GM21786 (cell line): ENCODE results near the gene KCNT2.

ENCODE experiments used
- ATAC-seq: cut with Tn5 transposase; IDR thresholded peaks from one replicate; pipeline ENCODE4 v1.9.1; 2021; ENCODE audit not compliant: unreplicated experiment

Gene KCNT2

GRCh38 chr1:196450143-196451095 is 157.8 kb downstream of the KCNT2 start:
- no peak for ATAC-seq

GRCh38 chr1:196449460-196449859 is 158.8 kb downstream of the KCNT2 start:
- no peak for ATAC-seq

- ATAC-seq = no peak
Observed at GRCh38 chr1:196445775-196446174, 162.5 kb downstream of the KCNT2 start.

DNA sequence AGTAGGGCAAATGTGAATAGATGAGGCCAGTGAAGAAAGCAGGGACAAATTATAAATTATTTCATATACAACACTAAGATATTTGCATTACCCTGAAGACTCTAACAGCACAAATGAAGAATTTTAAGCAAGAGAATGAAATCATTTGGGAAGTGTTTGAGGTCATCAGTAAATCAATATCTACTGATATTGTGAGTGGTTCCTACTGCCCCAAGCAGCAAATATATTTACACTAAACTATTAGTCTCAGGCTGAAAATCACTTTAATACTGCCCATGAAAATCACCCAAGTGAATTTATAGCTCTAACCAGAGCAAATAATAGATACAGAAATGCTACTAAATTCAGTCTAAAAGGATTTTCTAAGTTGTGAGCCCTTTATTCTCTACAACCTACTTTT is 163.6 kb downstream of the KCNT2 start:
- ATAC-seq = no peak

DNA sequence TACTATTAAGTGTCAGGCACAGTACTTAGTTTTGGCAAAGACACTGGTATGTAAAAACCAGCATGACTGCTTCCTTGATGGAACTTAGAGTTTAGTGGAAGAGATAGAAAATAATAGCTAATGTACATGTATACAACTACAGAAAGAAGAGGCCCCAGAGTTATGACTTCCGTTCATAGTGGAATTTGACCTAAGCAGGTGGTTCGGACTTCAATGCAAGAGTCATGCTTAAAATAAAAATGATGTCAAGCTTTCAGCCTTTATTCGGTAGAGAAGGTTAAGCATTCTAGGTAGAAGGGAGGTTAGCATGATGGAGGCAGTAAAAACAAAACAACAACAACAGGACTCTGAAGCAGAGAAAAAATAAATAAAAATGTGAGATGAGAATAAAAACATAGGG is 165.9 kb downstream of the KCNT2 start:
- no peak for ATAC-seq

DNA sequence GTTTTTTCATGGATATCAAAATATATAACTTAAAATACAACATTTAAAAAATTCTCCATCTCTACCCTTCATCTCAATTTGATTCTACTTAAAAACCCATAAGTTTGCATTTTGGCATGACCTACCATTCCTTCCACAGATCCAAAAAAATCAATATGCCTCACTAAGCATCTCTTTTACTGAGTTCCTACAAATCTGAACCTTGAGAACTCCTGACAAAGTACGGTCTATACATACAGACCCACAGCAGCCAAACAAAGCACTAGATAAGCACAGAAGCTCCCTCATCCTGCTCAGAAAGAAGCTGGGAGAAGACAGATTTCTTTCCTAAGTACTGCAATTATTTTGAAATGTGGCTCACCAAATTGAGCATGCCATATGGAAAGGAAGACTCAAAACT is 167.5 kb downstream of the KCNT2 start:
- ATAC-seq = no peak

- no peak for ATAC-seq
Observed at GRCh38 chr1:196438329-196438728, 169.9 kb downstream of the KCNT2 start.

DNA sequence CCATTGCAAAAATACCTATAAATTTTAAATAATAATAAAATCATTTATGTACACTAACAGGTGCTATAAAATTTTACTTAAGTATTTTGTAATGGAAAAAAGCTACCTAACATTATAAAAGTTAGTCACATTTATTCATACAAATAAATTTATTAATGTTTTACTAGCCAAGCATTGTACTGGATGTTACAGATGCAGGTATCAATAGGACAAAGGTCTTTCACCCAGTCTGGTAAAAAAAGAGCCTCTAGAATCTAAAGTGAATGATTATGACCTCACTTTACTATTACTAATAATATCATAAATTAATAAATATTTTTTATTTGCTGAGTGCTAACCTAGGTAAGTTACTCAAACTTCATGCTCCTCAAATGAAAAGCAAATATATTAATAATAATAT is 170.6 kb downstream of the KCNT2 start:
- ATAC-seq = no peak

DNA sequence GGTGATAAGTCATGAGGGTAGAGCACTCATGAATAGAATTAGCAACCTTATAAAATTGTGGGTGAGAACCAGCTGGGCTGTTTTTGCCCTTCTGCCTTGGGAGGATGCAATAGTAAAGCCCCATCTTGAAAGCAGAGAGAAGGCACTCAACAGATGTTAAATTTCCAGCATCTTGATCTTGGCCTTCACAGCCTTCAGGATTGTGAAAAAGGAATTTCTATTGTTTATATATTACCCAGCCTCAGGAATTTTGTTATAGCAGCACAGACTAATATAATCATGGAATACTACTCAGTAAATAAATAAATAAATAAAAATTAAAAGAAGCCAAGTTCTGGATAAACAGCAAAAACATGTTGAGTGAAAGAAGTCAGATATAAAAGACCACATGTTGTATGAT is 175.2 kb downstream of the KCNT2 start:
- no peak for ATAC-seq

GRCh38 chr1:196427976-196428734 is 180.1 kb downstream of the KCNT2 start:
- no peak for ATAC-seq

DNA sequence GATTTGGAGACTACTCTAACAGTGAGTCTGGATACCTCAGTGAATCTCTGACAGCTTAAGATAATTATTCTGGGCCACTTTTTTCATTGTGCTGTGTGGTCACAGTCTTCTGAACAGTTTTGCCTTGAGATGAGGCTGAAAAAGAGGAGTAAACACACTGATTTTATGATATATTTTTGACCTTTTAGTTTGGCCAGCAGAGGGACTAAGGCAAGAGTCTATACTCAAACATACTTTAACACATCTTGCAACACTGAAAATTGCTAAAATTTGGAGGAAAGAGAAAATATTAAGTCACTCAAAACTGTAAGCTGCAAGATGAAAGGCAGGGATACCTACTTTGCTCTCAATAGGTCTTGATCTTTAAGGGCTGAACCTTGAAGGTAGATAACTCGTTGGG is 182.7 kb downstream of the KCNT2 start:
- no peak for ATAC-seq

GRCh38 chr1:196423612-196424011 is 184.6 kb downstream of the KCNT2 start:
- ATAC-seq = no peak

GRCh38 chr1:196418772-196419171 is 189.5 kb downstream of the KCNT2 start:
- ATAC-seq = no peak

DNA sequence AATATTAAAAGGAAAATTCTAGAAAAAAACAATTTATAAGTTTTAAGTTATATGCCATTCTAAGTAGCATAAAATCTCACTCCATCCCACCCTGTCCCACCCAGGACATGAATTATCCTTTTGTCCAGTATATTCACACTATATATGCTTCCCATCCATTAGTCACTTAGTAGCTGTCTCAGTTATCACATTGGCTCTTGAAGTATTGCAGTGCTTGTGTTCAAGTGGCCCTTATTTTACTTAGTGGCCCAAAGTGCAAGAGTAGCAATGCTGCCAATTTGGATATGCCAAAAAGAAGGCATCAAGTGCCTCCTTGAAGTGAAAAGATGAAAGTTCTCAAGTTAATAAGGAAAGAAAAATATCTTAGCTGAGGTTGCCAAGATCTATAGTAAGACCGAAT is 192.3 kb downstream of the KCNT2 start:
- no peak for ATAC-seq

- no peak for ATAC-seq
Observed at GRCh38 chr1:196412326-196412725, 195.9 kb downstream of the KCNT2 start.

DNA sequence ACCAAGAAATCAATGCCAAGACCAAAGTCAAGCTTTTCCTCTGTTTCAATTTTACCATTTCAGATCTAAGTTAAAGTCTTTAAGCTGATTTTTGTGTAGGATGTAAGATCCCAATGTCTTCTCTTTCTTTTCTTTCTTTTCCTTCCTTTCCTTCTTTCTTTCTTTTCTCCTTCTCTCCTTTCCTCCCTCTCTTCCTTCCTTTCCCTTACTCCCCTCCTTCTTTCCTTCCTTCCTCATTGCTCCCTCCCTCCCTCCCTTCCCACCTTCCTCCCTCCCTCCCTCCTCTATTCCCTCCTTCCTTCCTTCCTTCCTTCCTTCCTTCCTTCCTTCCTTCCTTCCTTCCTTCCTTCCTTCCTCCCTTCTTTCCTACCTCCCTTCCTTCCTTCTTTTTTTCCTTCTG is 197.5 kb downstream of the KCNT2 start:
- ATAC-seq = no peak

DNA sequence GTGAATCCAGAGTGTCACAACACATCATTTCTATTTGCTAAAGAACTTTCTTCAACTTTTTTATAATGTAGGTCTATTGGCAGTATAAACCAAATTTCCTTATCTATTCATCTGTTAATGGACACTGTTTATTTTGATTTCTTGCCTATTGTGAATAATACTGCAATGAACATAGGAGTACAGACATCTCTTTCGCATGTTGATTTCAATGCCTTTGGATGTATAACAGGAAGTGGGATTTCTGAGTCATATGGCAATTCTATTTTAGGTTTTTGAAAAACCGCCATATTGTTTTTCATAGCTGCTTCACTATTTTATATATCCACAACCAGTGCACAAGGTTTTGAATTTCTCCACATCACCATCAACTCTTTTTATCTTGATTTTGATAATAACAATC is 198.7 kb downstream of the KCNT2 start:
- ATAC-seq = no peak

- no peak for ATAC-seq
Observed at GRCh38 chr1:196407358-196408051, 200.7 kb downstream of the KCNT2 start.

DNA sequence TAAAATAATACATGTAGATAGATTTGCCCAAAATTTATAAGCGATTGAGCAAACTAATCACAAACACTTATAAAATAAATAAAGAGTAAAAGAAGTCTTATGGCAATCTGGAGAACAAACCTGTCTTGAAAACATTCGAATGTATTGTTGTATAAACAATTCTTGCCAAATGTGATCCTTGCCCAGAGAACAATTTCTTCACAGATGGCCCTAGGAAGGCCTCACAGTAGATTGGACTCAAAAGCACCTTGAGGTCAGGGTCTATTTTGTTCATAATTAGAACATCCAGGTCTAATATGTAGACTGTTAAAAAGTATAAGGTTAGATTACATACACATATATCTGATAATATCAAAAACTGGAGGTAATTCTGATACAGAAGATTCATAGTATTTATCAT is 202.4 kb downstream of the KCNT2 start:
- ATAC-seq = no peak

DNA sequence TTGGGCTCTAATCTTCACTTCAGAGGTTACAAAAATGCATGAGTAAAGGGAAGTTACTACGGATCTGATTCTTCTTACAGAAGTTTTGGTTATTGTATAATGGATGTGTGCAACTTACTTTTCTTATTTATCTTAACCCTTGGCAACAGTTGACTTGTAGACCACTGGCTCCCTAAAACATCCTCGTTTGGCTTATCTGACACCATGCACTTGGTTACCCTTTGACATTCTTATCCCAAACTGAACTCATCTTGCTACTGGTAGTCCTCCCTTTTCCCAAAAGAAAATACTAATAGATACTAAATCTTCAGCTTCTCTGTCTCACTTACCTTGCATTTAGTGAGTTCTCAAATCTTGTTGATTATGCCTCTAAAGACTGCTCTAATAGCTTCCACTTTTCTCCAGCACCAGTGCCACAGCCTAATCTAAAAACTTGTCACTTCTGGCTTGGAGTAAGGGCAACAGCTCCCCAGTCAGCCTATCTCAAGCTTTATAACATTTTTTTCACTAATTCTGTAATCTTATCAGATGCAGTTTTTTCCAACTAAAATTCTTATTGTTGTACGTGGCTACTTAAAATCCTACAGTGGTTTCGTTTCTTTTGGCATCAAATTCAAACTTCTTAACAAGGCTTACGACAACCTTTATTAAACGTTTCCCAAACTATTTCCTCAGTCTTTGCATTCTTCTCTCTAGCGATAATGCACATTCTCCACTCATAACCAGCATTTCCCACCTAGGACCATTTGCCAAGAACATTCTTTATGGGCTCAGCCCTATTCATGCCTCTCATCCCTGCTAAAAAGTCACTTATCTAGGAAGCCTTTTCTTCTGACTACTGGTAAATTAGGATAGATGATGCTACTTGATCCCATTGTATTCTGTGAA is 204.2 kb downstream of the KCNT2 start:
- no peak for ATAC-seq

DNA sequence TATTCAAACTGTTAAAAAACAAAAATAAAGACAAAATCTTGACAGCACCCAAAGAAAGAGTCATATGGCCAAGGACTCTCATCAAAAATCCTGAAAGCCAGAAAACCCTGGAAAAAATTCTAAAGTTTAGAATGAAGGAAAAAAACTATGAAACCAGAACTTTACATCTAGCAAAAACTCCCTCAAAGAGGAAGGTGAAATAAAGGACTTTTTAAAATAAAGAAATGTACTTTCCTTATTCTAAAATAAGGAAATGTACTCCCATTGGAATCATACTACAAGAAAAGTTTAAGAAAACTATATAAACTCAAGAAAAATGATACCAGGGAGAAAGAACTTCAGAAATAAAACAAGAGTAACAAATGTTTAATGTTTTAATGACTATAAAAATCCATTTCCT is 206.3 kb downstream of the KCNT2 start:
- ATAC-seq = no peak
